Gastroesophageal sphincter (tissue), 4 donors: ENCODE data around the gene MTMR12. TPM values are rescaled to one million over a fixed set of nuclear protein-coding genes. Genes with fewer than 3 reads are reported as not detected.
A peak's percentile ranks its signal among the peaks of the same experiment; 100 is the strongest.
"Not testable (repeated sequence)": the region's sequence is repeated elsewhere in the genome, so short reads cannot be mapped to it uniquely, and the experiment has no call there.

Experiments
- ATAC-seq: fragments of 150-250 bp; one replicate; pipeline ENCODE4 v1.9.1; 2016; ENCODE audit warnings: mild to moderate bottlenecking, moderate library complexity
- H3K27ac ChIP-seq, 4 donors: fragments of 200-600 bp; sonication (generic) in 3 of 4; 1 replicate in 3 of 4; 2 replicates in 1 of 4; pipeline ENCODE4 v1.5.1; 2016 to 2019
- H3K27me3 ChIP-seq: fragments of 200-600 bp; sonication (generic); one replicate; pipeline ENCODE4 v1.5.1; 2019
- H3K36me3 ChIP-seq, 2 donors: fragments of 200-600 bp; sonication (generic); one replicate each; pipeline ENCODE4 v1.5.1; 2019; ENCODE audit warnings: control low read depth in 1 of 2
- H3K4me1 ChIP-seq, 3 donors: fragments of 200-600 bp; sonication (generic); 1 replicate in 2 of 3; 2 replicates in 1 of 3; pipeline ENCODE4 v1.5.1; 2016 to 2019; ENCODE audit warnings: control low read depth in 2 of 3
- H3K4me3 ChIP-seq, 2 donors: fragments of 200-600 bp; sonication (generic); one replicate each; pipeline ENCODE4 v1.5.1; 2019; ENCODE audit warnings: mild to moderate bottlenecking in 1 of 2, moderate library complexity in 1 of 2
- H3K9me3 ChIP-seq, 3 donors: fragments of 200-600 bp; sonication (generic); one replicate each; pipeline ENCODE4 v1.5.1; 2017 to 2019; ENCODE audit warnings: control low read depth in 2 of 3
- EP300 ChIP-seq: sonication (generic); formaldehyde crosslinking; IDR thresholded peaks from one replicate; pipeline ENCODE4 v1.6.1; 2017; ENCODE audit warnings: antibody characterized with exemption, mild to moderate bottlenecking
- POLR2A ChIP-seq, 2 donors: fragments of 450-650 bp; IDR thresholded peaks; one replicate each; pipeline ENCODE4 v1.6.1; 2017; ENCODE audit warnings: antibody characterized with exemption in 2 of 2, mild to moderate bottlenecking in 2 of 2, moderate library complexity in 1 of 2
- POLR2AphosphoS5 ChIP-seq: sonication (generic); formaldehyde crosslinking; IDR thresholded peaks from one replicate; pipeline ENCODE4 v1.6.1; 2017; ENCODE audit warnings: antibody characterized with exemption
- WGBS, 2 donors: methylation state at CpG; one replicate each; pipeline ENCODE4 v1.1.5; 2018; ENCODE audit warnings: low coverage in 1 of 2; 5-methylcytosine and 5-hydroxymethylcytosine counted together
- total RNA-seq, 4 donors: library from RNA; depleted of rRNA; stranded (reverse); fragments of >200 nt; gene quantifications; one replicate each; pipeline ENCODE4 v1.1.0, GENCODE V29; 2016
- TF ChIP-seq, protein P1 (sequence below), 4 experiments: fragments of 200-600 bp in 2 of 4; fragments of 450-650 bp in 2 of 4; sonication (generic) in 1 of 4; IDR thresholded peaks; one replicate each; pipeline ENCODE4 v1.5.1; 2017 to 2019; ENCODE audit warnings: antibody characterized with exemption in 4 of 4, mild to moderate bottlenecking in 2 of 4, moderate library complexity in 2 of 4

The MTMR12 gene
- total RNA-seq, 4 donors from 2014 or later = 44.2 to 98.9 (median 68.5) TPM

DNA sequence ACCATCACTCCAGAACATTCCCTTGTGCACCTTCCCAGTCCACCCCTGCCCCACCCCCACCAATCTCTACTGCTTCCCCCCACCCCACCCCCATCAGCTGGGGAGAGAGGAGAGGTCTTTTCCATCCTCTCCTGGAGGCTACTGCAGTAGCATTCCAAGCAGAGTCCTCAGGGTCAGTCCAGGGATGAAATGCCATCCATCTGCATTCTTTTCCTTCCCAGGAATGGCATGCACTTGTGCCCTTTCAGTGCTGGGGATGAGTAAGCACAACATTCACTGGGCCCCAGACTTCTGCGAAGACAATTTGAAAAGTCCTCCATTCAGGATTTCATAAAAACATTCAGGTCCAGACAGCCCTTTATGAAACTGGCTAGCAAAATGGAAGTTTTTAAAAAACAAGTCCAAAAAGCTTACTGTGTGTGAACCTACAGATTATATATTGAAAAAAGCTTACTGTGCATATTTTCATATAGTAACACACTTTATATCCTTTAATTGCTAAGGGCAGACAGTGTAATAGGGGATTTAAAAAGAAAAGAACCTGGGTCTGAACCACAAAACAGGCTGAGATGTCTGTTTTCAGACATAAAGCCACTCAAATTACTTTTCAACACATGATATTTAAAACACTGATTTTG, 88.6 kb downstream of the MTMR12 start:
- H3K4me3 ChIP-seq = no peak overlapping the region
- WGBS, 2 donors = 47 to 67% methylated on average over 1 of the region's 1 CpG
- TF ChIP-seq POLR2AphosphoS5 = peak; percentile 93
- TF ChIP-seq, protein P1, sequence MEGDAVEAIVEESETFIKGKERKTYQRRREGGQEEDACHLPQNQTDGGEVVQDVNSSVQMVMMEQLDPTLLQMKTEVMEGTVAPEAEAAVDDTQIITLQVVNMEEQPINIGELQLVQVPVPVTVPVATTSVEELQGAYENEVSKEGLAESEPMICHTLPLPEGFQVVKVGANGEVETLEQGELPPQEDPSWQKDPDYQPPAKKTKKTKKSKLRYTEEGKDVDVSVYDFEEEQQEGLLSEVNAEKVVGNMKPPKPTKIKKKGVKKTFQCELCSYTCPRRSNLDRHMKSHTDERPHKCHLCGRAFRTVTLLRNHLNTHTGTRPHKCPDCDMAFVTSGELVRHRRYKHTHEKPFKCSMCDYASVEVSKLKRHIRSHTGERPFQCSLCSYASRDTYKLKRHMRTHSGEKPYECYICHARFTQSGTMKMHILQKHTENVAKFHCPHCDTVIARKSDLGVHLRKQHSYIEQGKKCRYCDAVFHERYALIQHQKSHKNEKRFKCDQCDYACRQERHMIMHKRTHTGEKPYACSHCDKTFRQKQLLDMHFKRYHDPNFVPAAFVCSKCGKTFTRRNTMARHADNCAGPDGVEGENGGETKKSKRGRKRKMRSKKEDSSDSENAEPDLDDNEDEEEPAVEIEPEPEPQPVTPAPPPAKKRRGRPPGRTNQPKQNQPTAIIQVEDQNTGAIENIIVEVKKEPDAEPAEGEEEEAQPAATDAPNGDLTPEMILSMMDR (IDR thresholded peaks at IDR 0.05) = no peak
- no peaks in the 10 kb centered on the region for H3K9me3 ChIP-seq
- no peaks in the 10 kb centered on the region for H3K27me3 ChIP-seq
- peak; percentile 79 for ATAC-seq
- H3K27ac ChIP-seq = peak overlapping the region; percentile 86 to 95 (median 87)
- H3K4me1 ChIP-seq = peaks cover 15 to 51% (median 17%) of the 10 kb centered on the region in 3 donors
- H3K36me3 ChIP-seq = peaks cover 0 to 5% of the 10 kb centered on the region in 2 donors

DNA sequence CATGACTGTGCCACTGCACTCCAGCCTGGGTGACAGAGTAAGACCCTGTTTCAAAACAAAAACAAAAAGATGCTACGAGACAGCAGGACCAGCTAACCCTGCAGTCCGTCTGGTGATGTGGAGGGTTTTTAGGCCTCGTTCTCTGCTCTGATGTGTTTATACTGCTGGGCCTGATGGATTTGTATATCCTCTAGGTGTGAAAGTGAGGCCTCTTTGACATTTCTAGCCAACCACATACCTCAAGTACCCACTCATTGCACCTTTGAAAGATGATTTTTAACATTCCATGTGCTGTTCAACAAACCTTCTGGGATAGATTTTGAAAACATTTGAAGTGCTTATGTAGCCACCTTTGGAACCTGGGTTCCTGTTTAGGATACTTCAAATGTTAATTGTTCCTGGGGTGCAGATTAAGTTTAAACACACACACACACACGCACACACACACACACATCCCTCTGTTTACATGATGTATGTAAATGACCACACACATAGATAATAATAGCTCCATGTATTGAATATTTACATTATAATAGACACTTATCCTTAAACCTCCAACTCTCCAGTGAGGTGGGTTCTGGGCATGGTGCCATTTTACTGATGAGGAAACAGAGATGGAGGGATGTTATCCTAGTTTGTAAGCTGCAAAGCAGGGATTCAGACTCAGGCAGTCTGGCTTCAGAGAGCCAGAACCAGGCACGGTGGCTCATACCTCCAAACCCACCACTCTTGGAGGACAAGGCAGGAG, 89.8 kb downstream of the MTMR12 start:
- 63 to 80% methylated on average over 1 to 3 of the region's 5 CpGs for WGBS, 2 donors

DNA sequence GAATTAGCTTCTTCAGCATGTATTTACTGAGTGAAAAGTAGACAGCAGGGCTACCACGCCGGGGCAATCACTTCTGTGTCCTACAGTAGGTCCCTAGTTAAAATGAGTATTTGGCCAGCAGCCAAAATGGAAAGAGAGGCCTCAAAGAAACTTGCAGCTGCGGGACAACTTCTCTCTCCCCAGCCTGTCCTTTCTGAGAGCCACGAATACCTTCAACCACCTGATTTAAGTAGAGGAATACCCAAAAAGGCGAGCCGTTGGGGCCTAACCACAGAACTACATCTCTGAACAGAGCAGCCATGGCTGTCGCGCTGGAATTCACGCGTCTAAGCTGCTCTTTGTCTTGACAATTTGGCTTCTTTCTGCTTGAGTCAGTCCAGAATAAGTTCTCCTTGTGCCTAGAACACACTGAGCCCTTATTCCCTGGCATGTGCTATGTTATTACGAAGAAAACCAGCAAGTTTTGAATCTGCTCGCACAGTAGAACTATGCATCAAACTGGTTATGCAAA, 94.8 kb downstream of the MTMR12 start:
- Histone ChIP-seq H3K27ac (peak overlapping the region; percentile 82 to 90 (median 84)), H3K9me3 (no peaks in the 10 kb centered on the region), H3K4me1 (peaks cover 2 to 36% (median 8%) of the 10 kb centered on the region in 3 donors), H3K36me3 (no peaks in the 10 kb centered on the region), H3K27me3 (no peaks in the 10 kb centered on the region), H3K4me3 (no peak overlapping the region)
- peak; percentile 81 for ATAC-seq
- TF ChIP-seq, protein P1 (IDR thresholded peaks at IDR 0.05) = no peak
- TF ChIP-seq EP300 (peak; percentile 46), POLR2AphosphoS5 (peak; percentile 88), POLR2A (IDR thresholded peaks at IDR 0.05) (no peak)
- WGBS, 2 donors = 36 to 40% methylated on average over 8 to 12 of the region's 12 CpGs

More for the DNA sequence above, 89.8 kb downstream of the MTMR12 start:
- Histone ChIP-seq H3K36me3 (no peaks in the 10 kb centered on the region), H3K9me3 (no peaks in the 10 kb centered on the region), H3K4me1 (peaks cover 15 to 63% (median 22%) of the 10 kb centered on the region in 3 donors), H3K4me3 (no peak overlapping the region), H3K27ac (peak overlapping the region; percentile 22 to 88 (median 86)), H3K27me3 (no peaks in the 10 kb centered on the region)
- ATAC-seq = no peak
- TF ChIP-seq EP300 = no peak
- TF ChIP-seq, protein P1 (IDR thresholded peaks at IDR 0.05) = no peak
- TF ChIP-seq POLR2AphosphoS5 = no peak
- TF ChIP-seq POLR2A (IDR thresholded peaks at IDR 0.05) = no peak

DNA sequence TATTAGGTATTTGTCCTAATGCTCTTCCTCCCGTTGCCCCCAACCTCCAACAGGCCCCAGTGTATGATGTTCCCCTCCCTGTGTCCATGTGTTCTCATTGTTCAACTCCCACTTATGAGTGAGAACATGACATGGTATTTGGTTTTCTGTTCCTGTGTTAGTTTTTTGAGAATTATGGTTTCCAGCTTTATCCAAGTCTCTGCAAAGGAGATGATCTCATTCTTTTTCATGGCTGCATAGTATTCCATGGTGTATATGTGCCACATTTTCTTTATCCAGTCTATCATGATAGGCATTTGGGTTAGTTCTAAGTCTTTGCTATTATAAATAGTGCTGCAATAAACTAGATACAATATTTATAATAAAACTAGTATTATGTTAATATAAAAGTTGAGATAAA, 98.4 kb downstream of the MTMR12 start:
- H3K4me1 ChIP-seq = peaks cover 2 to 24% (median 5%) of the 10 kb centered on the region in 3 donors
- H3K4me3 ChIP-seq, H3K36me3 ChIP-seq, ATAC-seq, H3K27me3 ChIP-seq, H3K9me3 ChIP-seq, H3K27ac ChIP-seq: not testable (repeated sequence)
- 91 to 100% methylated on average over 1 of the region's 1 CpG for WGBS, 2 donors

DNA sequence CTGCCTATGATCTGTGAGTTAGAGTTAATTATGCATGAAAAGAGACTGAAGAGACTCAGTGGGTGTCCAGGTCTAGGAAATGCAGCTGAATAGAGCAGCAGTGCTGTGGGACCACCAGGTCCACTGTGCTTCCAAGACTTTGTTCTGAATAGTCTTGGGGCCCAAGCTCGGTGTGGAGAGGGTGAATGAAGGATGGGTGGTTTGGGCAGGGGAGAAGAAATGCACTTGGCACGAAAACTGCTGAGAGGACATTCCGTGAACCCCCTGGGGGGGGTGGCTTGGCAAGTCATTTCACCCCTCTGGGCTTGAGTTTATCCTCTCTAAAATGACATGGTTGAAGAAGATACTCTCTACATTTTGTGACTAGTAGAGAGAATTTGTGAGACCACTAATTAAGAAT, 102.6 kb downstream of the MTMR12 start:
- H3K36me3 ChIP-seq = no peaks in the 10 kb centered on the region
- H3K9me3 ChIP-seq = no peaks in the 10 kb centered on the region
- no peak for ATAC-seq
- H3K27me3 ChIP-seq = no peaks in the 10 kb centered on the region
- whole genome bisulfite sequencing, 2 donors = 82% methylated on average over 3 of the region's 3 CpGs; no CpG with 5 or more reads in 1 of the 2 donors
- TF ChIP-seq POLR2A (IDR thresholded peaks at IDR 0.05) = no peak
- TF ChIP-seq, protein P1 (IDR thresholded peaks at IDR 0.05) = no peak
- TF ChIP-seq POLR2AphosphoS5 = no peak
- no peak for TF ChIP-seq EP300
- H3K4me3 ChIP-seq = no peak overlapping the region
- H3K4me1 ChIP-seq = peaks cover 0 to 15% (median 0%) of the 10 kb centered on the region in 3 donors
- no peak overlapping the region for H3K27ac ChIP-seq

DNA sequence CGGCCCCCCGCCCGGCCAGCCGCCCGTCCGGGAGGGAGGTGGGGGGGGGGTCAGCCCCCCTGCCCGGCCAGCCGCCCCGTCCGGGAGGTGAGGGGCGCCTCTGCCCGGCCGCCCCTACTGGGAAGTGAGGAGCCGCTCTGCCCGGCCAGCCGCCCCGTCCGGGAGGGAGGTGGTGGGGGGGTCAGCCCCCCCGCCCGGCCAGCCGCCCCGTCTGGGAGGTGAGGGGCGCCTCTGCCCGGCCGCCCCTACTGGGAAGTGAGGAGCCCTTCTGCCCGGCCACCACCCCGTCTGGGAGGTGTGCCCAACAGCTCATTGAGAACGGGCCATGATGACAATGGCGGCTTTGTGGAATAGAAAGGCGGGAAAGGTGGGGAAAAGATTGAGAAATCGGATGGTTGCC, 103.9 kb downstream of the MTMR12 start:
- H3K9me3 ChIP-seq, ATAC-seq, H3K4me3 ChIP-seq, H3K36me3 ChIP-seq, H3K27ac ChIP-seq, H3K27me3 ChIP-seq: not testable (repeated sequence)
- peaks cover 0 to 20% (median 2%) of the 10 kb centered on the region in 3 donors for H3K4me1 ChIP-seq
- WGBS, 2 donors = no CpG with 5 or more reads among the region's 31 CpGs
